ENCODE results near the gene PDIA5.
"Not testable (repeated sequence)": the region's sequence is repeated elsewhere in the genome, so short reads cannot be mapped to it uniquely, and the experiment has no call there.

PDIA5 gene

DNA sequence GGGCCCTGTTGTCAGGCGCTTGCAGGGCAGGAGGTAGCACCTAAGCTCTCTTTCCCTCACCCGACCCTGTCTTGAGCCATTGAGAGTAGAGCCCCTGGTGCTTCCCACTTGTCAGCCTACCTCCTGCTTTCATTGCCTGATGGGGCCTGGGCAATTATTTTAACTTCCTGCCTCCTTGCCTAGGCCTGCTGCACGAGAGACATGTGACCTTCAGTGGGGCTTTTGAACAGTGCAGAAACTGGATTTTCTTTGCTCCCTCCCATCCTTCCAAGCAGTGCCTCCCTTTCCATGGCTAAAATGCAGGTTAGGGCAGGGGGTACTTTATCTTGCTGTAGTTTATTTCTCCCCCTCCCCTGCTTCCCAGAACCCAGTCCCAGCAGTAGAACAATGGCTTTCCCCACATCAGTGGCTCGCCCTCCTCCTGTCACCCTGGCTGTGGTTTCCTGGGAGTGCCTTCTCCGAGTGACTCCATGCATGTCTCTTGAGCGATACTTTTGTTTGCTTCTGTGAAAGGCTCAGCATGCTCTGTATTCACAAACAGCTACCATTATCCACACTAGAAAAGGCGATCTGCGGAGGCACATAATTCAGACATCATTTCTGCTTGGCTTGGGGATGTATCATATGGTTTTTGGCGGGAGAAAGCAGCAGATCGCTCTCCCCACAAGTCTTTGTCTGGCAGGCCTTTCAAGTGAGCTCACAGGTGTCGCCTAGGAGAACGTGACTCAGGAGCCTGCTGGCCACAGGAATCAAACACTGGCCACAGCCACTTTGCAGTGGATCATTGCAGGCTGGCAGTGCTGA is 24.1 kb downstream of the PDIA5 start:
- DNase-seq, result peak in 2 of 51 donors; percentile 7

DNA sequence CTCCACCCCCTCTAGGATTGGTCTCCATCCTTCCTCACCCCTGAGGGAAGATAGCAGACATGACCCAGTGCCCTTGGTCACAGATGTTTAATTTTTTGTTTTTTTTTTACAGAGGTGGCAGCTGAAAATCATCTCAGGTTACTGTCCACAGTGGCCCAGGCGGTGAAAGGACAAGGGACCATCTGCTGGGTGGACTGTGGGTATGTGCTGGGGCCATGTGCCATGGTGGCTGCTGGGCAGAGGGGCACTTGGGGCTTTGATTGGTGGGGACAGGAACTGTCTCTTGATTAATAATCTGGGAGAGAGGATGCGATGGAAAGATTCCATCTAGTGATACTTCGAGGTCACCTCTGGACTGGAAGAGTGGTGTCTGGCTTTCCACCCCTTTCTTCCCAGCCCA is 25.4 kb downstream of the PDIA5 start:
- no peak for DNase-seq

DNA sequence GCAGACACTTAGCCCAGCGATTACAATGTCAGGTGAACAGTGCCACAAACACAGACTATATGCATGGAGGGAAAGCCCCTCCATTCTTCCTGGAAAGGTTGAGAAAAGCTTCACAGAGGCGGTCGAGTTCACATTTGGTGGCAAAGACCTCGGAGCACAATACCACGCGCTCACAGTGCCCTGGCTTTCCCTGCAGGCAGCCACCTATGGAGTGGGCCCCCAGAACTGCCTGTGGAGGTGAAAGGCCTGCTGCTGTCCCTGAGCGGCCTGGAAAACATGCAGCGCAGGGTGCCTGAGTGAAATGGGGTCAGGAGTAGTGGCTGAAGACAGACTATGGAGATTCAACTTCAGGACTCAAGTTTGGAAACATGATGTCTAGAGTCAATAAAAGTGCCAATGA is 26.9 kb downstream of the PDIA5 start:
- no peak for DNase-seq

DNA sequence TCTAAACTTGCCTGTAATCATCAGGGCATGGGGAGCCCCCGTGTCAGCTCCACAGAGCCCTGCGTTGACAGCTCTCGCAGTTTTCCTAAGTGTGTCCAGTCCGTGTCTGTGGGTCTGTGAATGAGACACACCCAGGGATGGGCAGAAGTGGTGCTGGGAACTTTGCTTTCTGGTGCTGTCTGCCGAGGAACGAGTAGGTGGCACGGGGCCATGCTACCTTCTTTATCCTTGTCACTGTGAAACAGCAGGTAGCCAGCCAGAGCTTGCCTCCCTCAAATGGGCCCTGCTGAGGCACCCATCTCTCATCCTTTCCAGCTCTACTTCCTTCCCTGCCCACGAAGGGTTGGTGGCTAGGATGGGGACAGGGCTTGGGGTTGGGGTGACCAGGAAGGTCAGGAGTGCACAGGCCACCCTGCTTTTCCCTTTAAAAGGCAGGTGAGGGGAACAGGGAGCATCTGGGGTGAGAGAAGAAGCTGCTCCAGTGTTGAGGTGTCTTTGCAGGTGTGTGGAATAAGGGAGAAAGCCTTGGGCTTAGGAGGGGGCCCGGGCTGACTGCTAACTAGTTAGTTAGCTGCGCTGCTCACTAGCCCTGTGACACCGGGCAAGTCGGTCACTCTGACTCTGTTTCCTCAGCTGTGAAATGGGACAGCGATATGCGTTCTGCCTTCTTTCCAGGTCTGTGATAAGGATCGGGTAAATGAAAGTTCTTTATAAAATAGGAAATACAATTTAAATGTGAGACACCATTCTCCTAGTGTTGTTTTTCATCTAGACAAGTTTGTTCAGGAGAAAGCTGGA is 27.9 kb downstream of the PDIA5 start:
- no peak for DNase-seq

DNA sequence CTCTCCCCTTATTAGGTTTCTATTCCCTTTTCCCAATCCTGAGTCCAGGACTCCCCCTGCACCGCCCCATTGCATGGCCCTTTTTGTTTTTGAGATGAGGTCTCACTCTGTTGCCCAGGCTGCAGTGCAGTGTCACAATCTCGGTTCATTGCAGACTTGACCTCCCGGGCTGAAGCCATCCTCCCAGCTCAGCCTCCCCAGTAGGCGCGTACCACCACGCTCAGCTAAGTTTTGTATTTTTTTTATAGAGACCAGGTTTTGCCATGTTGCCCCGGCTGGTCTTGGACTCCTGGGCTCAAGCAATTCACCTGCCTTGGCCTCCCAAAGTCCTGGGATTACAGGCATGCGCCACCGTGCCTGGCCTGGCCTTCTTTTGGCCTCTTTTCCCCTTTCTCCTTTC is 29.3 kb downstream of the PDIA5 start:
- no peak for DNase-seq

DNA sequence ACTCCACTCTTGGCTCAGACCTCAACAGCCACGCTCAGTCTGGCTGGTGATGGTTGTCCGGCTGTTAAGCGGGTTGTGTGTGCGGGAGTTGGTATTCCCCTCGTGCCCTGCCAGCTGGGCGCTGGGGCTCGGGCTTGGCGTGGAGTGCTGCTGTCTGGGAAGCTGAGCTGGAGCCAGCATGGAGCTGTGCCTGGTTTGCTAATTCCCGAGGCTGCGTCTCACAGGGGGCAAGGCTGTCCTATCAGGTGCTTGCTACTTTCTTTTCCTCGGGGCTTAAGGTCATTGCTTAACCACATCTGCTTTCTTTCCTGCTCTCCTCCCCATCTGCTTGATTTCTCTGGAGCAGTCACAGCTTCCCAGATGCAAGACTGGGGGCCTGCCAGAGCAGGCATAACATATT is 29.9 kb downstream of the PDIA5 start:
- DNase-seq, result peak in 44 of 51 donors; percentile 17 to 83 (median 62)

DNA sequence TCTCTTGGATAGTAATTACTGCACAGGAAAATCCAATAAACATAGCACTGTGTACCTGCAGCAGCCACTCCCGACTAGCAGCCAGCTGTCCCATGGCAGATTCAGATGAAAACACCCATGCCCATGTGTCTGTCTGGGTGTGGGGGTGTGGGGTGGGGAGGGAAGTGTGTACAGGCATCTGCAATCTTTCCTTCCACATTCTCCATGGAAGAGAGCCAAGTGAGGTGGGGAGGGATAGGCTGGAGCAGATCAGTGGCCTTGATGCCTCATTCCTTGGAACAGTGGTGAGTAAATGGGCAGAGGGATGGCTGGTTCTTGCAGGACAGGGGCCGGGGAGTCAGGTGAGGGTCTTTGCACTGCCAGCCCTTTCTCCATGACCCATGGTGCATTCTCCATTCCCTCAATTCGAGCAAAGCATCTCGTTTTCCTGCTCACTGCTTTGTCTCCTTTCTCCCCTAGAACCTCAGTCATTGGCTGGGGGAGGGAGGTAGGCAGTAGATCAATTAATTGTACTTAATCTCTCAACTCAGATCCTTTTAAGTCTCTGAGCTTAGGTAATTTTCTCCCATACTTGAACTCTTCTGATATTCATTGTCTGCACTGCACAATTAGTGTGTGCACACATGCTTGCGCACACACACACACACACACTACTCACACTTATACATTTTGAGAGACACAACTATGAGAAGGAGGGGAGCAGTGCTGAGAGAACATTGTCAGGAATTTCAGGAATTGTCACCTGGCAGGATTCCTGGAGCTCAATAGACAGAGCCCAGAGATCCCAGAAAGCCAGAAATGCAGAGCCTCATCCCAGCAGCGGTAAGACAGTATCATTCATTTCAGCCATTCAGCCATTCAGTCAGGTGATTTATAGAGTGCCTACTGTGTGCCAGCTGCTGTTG is 31.9 kb downstream of the PDIA5 start:
- peak in 1 of 51 donors; percentile 9 for DNase-seq

DNA sequence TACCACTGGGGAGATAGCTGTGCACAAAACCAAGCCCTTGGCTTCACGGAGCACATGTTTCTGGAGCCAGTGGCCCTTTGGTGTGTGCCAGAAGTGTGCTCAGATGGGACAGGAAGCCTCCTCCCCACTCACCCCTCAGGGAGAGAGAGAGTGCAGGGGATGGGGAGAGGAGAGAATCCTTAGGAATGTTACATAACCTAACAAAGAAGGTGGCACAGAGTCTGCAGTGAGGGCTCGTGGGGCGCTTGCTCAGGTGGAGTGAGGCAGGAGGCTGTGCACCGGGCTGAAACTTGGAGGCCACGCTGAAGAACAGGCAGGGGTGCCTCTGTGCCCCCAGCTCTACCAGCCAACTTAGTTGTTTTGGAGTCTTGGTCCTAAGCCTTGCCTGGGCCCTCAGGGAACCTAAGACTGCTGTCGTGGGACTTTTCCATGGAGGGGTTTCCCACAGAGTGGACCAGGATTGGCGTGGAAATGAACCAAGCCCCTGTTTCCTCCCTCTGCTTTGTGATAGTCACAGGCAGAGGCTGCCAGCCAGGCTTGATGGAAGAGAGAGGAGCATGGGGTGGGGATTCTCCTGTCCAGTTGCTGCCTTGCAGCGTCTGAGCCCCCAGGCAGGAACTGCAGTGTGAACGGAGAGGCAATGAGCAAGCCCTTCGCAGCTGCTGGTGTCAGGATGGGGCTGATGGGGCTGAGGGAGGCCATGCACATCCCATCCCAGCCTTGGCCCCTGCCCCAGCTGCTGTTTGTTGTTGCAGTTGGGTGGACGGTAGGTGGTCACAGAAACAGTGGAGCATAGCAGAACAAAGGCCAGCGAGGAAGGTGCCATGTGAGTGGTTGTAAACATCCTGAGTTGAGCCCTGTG is 32.7 kb downstream of the PDIA5 start:
- DNase-seq, result no peak

DNA sequence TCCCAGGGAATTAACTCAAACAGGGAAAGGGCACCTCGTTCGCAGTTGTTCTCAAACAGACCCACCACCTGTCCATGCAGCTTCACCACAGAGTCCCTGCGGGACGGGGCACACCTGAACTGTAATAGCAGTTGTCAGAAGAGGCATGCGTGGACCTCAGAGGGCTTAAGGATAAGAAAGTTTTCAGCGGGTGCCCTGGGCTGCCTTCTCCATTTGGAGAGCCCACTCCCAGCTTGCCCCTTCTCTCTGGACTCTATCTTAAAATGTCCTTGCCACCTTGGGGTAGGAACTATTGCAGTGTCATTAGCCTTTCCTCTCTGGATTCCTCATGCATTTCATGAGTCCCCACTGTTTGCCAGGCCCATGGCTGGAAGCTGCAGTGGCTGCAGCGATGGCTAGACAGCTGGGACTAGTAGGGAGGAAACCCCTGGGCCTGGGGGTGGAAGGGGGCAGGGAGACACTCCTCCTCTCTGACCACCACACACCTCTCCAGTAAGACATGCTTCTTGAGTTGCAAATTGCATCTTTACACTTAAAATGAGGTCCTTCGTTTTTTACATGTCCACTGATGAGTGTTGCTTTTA is 33.5 kb downstream of the PDIA5 start:
- no peak for DNase-seq

DNA sequence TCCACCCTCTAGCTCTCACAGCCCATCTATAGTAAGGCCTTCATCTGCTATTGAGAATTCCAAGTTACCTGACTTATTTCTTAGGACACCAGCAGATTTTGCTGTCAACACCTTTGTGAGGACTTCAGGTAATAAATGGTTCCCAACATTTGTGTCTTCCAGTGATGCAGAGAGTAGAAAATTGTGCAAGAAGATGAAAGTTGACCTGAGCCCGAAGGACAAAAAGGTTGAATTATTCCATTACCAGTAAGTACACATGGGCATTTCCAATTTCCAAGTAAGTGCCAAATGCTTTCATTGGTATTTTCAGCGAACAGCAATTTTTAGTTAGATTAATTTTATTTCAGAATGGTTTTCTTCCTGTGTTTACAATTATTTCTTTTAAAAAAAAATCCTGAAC is 35.4 kb downstream of the PDIA5 start:
- DNase-seq, result no peak

DNA sequence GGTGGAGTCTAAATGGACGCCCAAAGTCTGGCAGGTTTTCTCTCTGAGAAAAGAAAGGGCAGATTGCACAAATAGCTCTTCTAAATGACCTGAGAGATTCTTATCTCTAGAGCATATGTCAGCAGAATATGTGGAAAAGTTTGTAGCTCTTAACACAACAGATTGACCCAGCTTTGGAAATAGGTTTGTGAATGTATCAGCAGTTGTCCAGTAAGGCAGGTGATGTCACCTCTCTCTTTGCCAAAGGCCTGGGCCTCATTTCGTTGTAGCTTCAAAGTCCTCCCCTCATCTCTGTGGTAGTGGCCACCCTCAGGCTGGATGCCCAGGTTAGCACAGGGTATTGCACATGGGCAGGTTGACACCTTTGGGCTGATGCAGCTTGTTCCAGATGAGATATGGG is 36.0 kb downstream of the PDIA5 start:
- no peak for DNase-seq

DNA sequence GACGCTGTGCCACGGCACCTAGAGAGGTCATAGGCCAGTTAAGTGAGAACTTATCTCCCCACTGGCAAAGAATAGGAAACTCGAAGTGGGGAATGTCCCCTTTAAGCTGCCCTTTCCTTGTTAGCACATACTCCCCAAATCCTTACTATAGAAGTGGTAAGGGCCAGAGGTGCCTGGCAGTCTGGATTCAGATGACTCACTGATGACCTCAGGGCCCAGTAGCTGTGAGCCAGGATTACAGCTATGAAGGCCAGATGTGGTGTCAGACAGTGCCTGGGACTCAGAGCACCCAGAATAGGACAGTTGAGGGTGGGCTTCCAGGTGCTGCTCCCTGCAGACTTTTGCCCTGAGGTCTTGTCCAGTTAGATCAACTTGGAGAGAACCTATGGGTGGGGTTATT is 37.7 kb downstream of the PDIA5 start:
- DNase-seq, result peak in 1 of 51 donors; percentile 21

DNA sequence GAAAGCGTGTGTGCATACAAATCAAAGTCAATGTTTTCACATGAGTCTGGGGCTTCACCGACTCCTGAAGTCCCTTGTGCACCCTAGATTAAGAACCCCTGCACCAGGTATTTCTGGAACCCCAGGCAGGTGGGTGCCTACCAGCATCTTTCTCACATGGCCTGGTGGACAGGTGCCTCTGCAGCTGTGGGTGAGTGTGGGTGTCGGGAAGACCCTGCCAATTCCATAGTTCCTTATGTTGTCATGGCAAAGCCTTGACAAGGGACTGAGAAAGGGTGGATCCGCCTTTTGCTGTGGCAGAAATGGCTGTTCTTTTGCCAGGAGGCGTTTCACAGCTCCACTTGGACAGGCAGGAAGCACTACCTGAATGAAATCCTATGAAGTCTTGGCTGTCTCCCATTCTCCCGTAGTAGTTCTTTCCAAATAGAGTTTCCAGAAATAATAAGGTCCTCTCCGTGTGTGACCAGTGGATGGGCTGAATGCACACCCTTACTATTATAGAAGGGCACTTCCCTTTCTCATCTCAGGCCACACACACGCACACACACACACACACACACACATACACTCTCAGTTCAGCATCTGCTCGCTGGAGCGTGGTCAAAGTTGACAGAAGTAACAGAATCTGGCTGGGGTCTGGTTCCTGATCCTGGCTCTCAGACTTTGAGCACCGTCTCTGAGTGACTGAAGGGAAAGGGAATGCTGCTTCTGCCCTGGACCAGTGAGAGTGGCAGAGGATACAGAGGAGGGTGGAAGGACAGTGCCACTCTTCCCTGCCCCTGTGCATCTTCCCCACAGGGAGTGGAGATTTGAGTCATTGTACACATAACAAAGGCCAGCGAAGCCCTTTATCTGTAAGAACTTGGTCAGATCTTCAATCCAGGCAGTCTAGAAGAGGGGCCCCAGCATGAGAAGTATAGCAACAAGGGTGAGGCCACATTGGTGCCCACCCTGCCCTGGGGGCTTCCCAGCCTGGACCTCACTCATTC is 38.7 kb downstream of the PDIA5 start:
- peak in 2 of 51 donors; percentile 16 to 17 for DNase-seq

DNA sequence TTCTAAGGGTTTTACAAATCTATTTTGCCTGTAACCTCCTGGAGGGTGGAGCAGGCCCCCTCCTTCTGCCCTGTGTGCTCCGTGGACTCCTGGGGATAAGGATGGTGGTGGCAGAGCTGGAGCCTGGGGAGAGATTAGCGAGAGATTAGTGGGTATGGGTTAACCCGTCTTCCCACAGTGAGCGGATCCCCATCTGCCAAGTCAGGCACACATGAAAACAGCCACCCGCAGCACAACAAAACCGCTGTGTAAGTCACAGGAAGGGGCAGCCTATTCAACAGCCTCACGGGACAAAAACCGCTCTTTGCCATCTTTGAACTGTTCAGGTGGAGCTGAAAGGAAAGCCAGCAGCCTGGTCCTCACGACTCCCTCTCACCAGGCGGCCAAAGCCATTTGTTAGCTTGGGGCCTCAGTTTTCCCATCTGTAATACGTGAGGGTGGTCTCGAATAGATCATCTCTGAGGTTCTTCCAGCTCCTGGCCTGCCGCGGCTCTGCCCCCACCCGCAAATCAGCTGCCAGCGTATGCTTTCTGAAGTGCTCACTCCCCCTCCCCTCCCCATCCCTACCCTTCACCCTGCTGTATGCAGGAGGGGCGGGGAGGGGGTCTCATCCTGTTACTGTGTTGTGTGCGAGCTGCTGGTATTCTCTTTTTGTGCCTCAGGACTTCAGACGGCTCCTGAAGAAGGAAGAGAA is 43.6 kb downstream of the PDIA5 start:
- DNase-seq, result no peak

DNA sequence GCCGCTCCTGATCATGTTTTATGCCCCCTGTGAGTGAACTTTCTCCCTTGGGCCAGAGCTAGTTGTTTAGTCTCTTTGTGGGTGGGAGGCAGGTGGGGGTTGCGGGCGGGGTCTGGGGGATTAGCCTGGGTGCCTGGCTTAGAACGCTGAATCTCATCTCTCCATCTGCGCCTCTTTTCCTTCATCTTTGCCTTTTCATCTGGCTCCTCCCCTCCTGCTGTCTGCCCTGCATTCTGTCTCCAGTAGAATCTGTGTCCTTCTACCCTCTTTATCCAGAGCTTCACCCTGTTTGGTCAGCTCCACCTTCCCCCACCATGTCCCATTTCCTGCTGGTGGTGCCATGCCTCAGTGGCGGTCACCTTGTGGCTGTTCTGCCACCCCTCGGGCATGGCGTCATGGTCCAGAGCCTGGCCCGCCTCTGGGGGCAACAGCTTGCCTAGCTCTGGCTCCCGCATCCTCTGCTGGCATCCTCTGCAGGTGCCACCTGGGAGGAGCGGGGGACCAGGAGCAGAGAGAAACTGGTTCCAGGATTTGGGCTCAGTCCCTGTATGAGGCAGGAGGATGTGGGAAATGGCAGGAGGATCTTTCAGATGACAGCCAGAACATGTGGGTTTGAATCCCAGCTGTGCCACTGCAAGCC is 44.3 kb downstream of the PDIA5 start:
- DNase-seq, result no peak

DNA sequence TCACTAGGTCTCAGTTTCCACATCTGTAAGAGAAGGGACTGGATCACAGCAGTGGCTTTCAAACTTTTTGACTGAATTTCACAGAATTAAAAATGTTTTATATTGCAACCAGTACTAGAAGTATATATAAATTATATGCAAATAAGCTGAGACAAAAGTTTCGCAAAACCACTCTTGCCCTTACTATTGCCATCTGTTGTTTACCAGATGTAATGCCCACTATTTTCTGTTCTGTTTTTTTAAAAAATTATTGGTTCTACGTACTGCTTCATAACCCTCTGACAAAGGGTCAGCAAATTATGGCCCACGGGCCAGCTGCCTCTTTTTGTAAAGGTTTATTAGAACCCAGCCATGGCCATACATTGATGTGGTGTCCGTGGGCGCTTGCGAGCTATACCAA is 44.8 kb downstream of the PDIA5 start:
- no peak for DNase-seq

DNA sequence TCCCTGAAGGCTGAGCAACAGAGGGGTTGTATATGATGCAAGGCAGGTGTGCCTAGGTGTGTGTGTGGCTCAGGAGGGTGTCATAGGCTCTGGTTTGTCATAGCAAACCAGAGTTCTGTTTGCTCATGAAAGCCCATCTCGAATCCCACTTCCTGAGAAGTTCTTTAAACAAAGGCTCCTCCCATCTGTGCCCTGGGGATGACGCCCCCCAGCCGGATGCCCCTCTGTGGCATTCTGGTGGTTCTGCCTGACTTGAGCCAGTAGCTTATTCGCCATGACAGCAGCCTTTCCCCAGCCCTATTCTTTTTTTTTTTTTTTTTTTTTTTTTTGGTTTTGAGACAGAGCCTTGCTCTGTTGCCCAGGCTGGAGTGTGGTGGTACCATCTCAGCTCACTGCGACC is 45.4 kb downstream of the PDIA5 start:
- DNase-seq, result no peak

DNA sequence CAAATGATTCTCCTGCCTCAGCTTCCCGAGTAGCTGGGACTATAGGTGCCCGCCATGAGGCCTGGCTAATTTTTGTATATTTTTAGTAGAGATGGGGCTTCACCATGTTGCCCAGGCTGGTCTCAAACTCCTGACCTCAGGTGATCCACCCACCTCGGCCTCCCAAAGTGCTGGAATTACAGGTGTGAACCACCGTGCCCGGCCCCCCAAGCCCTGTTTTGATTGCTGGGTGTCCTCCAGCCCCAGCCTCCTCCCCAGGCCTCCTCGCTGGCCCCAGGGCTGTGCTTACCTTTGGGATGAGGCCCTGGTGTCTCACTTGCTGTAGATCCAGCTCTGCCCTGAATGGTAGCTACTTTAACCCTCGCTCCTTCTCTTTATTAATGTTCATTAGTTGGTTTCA is 45.8 kb downstream of the PDIA5 start:
- DNase-seq, result not testable (repeated sequence)
